Neural cell (in vitro differentiated cells): ENCODE results near the gene MCM3AP.

ENCODE experiments used
- EP300 ChIP-seq: fragments of 450-650 bp; conservative IDR thresholded peaks from 2 replicates; pipeline ENCODE4 v1.6.1; 2014; ENCODE audit warnings: antibody characterized with exemption, mild to moderate bottlenecking, moderate library complexity; ENCODE audit not compliant: poor library complexity, severe bottlenecking
- MXI1 ChIP-seq: fragments of 450-650 bp; conservative IDR thresholded peaks from 2 replicates; pipeline ENCODE4 v1.6.1; 2014; ENCODE audit warnings: antibody characterized with exemption, mild to moderate bottlenecking; ENCODE audit not compliant: poor library complexity, severe bottlenecking
- POLR2AphosphoS5 ChIP-seq: IDR thresholded peaks from 2 replicates; pipeline ENCODE4 v1.6.1; 2012
- TAF1 ChIP-seq: IDR thresholded peaks from 2 replicates; pipeline ENCODE4 v1.6.1; 2012; ENCODE audit warnings: low read depth
- TF ChIP-seq, protein P1 (sequence below): fragments of 450-650 bp; IDR thresholded peaks from 2 replicates; pipeline ENCODE4 v1.5.1; 2014; ENCODE audit warnings: antibody characterized with exemption, mild to moderate bottlenecking, moderate library complexity; ENCODE audit not compliant: poor library complexity, severe bottlenecking

DNA sequence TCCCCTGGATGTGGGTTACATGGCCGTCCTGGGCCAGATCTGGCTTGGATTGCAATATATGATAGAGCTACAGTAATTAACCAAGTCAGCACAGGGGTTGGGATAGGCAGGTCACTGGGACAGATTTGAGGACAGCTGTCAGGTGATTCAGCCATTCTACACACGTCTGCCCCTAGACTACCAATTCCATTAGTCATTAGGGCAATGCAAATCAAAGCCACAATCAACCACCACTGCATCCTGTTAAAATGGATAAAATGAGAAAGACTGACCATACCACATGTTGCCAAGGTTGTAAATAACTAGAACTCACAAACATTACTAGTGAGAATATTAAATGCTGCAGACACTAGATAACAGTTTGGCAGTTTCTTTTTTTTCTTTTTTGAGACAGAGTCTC, 22.2 kb upstream of the MCM3AP start:
- TF ChIP-seq, protein P1, sequence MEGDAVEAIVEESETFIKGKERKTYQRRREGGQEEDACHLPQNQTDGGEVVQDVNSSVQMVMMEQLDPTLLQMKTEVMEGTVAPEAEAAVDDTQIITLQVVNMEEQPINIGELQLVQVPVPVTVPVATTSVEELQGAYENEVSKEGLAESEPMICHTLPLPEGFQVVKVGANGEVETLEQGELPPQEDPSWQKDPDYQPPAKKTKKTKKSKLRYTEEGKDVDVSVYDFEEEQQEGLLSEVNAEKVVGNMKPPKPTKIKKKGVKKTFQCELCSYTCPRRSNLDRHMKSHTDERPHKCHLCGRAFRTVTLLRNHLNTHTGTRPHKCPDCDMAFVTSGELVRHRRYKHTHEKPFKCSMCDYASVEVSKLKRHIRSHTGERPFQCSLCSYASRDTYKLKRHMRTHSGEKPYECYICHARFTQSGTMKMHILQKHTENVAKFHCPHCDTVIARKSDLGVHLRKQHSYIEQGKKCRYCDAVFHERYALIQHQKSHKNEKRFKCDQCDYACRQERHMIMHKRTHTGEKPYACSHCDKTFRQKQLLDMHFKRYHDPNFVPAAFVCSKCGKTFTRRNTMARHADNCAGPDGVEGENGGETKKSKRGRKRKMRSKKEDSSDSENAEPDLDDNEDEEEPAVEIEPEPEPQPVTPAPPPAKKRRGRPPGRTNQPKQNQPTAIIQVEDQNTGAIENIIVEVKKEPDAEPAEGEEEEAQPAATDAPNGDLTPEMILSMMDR: no peak
- TF ChIP-seq POLR2AphosphoS5: no peak
- no peak for TF ChIP-seq MXI1
- no peak for TF ChIP-seq EP300
- no peak for TF ChIP-seq TAF1
